Stomach smooth muscle (tissue), 2 donors: Measurements from ENCODE around the gene CTSC.

Experiments
- H3K27ac ChIP-seq: one replicate; pipeline ENCODE4 v1.7.0; 2013; ENCODE audit warnings: mild to moderate bottlenecking, low read length, inconsistent platforms
- H3K27me3 ChIP-seq, 2 donors: one replicate each; pipeline ENCODE4 v1.7.0; 2013; ENCODE audit warnings: low read length in 2 of 2; ENCODE audit not compliant: insufficient read depth in 2 of 2, control insufficient read depth in 1 of 2
- H3K36me3 ChIP-seq, 2 donors: one replicate each; pipeline ENCODE4 v1.7.0; 2013; ENCODE audit warnings: low read length in 2 of 2; ENCODE audit not compliant: control insufficient read depth in 2 of 2, insufficient read depth in 2 of 2
- H3K4me1 ChIP-seq: one replicate; pipeline ENCODE4 v1.7.0; 2013; ENCODE audit warnings: low read length; ENCODE audit not compliant: control insufficient read depth, insufficient read depth
- H3K4me3 ChIP-seq, 2 donors: one replicate each; pipeline ENCODE4 v1.7.0; 2013; ENCODE audit warnings: low read length in 2 of 2
- H3K9ac ChIP-seq, 2 donors: one replicate each; pipeline ENCODE4 v1.7.0; 2013; ENCODE audit warnings: low read length in 2 of 2, mild to moderate bottlenecking in 1 of 2
- H3K9me3 ChIP-seq, 2 donors: one replicate each; pipeline ENCODE4 v1.7.0; 2013; ENCODE audit warnings: low read length in 2 of 2; ENCODE audit not compliant: control insufficient read depth in 2 of 2
- donor health status: healthy.
- donor health status: Pancreatic carcinoma.

Gene CTSC

DNA sequence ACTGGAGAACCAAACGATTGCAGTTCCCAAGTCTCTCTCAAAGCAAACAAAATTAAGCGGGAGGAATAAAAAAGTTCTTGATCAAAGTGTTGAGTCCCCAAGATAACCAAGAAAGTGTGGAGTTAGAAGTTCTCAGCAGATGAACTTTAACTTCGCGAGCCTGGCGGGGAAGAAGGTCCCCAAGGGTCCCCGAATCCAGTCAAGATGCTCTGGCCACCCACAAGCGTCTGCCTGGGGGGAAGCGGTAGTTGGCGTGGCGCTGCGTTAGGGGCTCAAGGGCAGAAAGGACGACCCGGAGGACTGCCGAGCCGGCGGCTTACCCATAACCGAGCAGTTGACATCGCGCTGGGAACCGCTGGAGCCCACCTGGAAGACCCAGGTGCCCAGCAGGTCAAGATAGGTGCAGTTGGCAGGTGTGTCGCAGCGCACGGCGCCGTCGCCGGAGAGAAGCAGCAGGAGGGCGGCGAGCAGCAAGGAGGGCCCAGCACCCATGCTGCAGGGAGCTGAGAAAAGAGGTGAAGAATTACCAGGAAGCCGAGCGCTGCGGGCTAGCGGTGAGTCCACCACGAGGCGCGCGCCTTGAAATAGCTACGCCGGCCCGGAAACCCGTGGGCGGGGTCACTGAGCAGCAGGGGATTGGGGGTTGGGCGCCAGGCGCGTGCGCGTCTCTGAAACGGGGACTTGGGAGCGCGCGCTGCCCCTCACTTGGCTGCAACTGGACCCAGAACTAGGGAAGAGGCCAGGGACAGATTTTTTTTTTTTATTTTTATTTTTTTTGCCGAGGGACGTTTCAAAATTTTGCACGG is at the start of gene CTSC:
Gene CTSC (minus strand): TSS at position 556 of the 806 bp plus-strand sequence. CDS start 64 bp downstream, at position 492.
- Histone ChIP-seq H3K27ac (peak within 1 kb of the TSS; percentile 27), H3K9ac (peak within 1 kb of the TSS; percentile 46 to 84)

DNA sequence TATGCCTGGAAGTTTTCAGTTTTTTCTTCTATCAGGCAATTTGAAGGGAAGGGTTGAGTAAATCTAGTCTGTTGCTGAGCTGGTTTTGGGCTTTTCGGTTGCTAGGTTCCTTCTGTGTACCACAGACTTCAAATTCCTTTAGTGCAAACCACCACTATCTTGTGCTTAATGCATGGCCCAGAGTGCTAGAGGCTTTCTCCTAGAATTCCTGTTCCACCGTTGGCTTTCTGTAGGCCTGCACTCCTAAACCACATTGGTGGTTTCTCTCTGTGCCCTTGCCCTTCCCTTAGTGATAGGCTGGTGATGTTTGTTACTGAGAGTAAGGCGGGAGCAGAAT is 47.1 kb upstream of the CTSC start:
- no peaks in the 10 kb centered on the region for H3K9me3 ChIP-seq
- no peak overlapping the region for H3K9ac ChIP-seq
- no peaks in the 10 kb centered on the region for H3K4me1 ChIP-seq
- H3K27me3 ChIP-seq: no peaks in the 10 kb centered on the region
- H3K27ac ChIP-seq: no peak overlapping the region
- no peak overlapping the region for H3K4me3 ChIP-seq
- no peaks in the 10 kb centered on the region for H3K36me3 ChIP-seq

More for the DNA sequence above, at the start of gene CTSC:
- no peaks in the 10 kb centered on the region for H3K27me3 ChIP-seq
- H3K36me3 ChIP-seq: no peaks in the 10 kb centered on the region
- peak within 1 kb of the TSS; percentile 89 to 92 for H3K4me3 ChIP-seq
- H3K4me1 ChIP-seq: peaks cover 7% of the 10 kb centered on the region
- H3K9me3 ChIP-seq: no peaks in the 10 kb centered on the region

DNA sequence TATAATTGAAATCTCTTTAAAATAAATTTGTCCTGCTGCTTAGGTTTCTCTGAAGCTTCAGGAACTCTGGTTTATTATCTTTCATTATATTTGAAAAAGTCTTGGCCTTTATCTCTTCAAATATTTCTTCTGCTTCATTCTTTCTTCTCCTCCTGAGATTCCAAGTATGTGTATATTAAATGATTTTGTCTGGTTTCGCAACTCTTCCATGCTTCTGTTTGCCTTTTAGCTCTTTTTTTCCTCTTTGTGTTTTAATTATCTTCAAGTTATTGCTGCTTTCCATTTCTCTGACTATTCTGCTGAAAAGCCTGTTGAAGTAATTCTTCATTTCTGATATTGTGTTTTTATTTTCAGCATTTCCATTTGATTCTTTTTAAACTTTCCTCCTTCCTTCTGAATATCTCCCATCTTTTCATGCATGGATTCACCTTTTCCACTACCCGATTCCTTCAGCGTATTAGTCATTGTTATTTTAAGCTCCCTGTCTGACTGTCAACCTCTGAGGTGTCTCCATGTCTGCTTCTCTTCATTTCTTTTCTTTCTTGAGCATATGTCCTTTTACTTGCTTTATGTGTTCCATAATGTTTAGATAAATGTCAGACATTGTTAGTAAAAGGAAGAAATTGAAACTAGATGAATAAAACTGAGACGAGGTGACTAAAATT is 46.6 kb upstream of the CTSC start:
- H3K9me3 ChIP-seq: no peaks in the 10 kb centered on the region
- no peaks in the 10 kb centered on the region for H3K27me3 ChIP-seq
- H3K36me3 ChIP-seq: no peaks in the 10 kb centered on the region
- no peak overlapping the region for H3K9ac ChIP-seq
- H3K4me3 ChIP-seq: no peak overlapping the region
- H3K4me1 ChIP-seq: no peaks in the 10 kb centered on the region
- no peak overlapping the region for H3K27ac ChIP-seq

DNA sequence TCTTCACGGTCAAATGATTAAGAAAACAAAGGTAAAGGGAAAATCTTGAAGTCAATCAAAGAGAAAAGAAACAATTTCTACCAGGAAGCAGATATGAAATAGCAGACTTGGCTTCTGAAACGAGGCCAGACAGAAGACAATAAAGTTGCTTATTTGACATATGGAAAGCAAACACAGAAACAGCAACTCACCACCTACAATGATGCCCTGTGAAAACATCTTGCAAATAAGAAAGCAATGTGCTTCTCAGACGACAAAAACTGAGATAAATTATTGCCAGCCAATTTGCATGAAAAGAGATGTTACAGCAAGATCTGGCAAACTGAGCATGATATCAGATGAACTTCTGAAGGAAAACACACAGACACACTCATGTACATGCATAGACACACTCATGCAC is 45.9 kb upstream of the CTSC start:
- Histone ChIP-seq H3K9ac (no peak overlapping the region), H3K27ac (no peak overlapping the region), H3K9me3 (no peaks in the 10 kb centered on the region), H3K27me3 (no peaks in the 10 kb centered on the region), H3K4me1 (no peaks in the 10 kb centered on the region), H3K4me3 (no peak overlapping the region), H3K36me3 (no peaks in the 10 kb centered on the region)

DNA sequence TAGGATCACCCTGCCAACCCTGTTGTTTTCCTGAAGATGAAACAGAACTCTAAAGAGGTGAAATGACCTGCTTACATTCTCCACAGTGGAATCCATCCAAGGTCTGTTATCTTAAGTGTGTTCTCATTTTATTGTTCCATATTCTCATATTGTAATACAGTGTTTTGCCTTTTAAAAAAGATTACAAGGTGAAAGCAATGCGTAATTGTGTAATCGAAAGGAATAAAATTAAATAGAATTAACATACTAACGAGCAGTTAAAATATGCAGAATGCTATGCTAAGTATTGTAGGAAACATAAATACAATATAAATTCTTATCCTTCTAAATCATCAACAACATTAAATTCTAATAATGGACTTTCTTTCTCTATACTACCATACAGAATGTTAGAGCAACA is 41.6 kb upstream of the CTSC start:
- no peak overlapping the region for H3K4me3 ChIP-seq
- H3K9ac ChIP-seq: no peak overlapping the region
- H3K4me1 ChIP-seq: no peaks in the 10 kb centered on the region
- no peak overlapping the region for H3K27ac ChIP-seq
- no peaks in the 10 kb centered on the region for H3K27me3 ChIP-seq
- H3K9me3 ChIP-seq: no peaks in the 10 kb centered on the region
- H3K36me3 ChIP-seq: no peaks in the 10 kb centered on the region

DNA sequence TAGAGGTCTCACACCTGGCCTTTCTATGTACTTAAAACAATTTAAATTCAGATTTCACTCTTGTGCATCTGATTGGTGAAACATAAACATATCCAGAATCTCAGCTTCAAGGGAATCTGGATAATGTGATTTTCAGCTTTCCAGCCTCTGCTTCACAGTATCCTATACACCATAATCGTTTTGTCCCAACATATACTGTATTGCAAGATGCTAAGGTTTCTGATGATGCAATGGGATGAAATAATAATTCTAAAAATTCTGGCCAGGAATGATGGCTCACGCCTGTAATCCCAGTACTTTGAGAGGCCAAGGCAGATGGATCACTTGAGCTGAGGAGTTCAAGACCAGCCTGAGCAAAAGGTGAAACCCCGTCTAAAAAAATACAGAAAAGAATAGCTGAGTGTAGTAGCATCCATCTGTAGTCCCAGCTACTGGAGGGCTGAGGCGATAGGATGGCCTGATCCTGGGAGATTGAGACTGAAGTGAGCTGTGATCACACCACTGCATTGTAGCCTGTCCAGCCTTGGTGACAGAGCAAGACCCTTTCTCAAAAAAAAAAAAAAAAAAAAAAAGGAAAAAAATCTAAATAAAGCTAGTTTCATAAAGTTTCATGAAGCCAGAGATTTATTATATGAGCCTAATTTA is 41.0 kb upstream of the CTSC start:
- Histone ChIP-seq H3K9me3 (no peaks in the 10 kb centered on the region), H3K9ac (no peak overlapping the region), H3K4me1 (no peaks in the 10 kb centered on the region), H3K27ac (no peak overlapping the region), H3K4me3 (no peak overlapping the region), H3K27me3 (no peaks in the 10 kb centered on the region), H3K36me3 (no peaks in the 10 kb centered on the region)

DNA sequence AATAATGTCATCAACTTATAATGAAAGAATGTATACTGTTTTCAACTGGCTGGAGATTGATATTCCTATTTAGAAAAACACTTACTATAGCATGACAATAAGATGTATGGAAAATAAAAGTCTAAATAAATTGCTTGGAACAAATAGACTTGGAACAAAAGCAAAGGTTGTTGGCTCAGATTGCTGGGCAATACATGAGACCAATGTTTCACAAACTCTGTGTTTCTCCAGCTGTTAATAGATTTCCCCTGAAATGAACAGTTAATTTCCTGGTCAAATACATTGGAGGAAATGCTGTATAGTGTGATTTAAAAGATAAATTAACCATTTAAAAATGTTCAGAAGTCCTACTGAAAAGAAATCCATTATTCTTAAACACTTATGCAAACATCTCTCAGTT is 40.1 kb upstream of the CTSC start:
- no peaks in the 10 kb centered on the region for H3K4me1 ChIP-seq
- no peak overlapping the region for H3K27ac ChIP-seq
- H3K27me3 ChIP-seq: no peaks in the 10 kb centered on the region
- H3K4me3 ChIP-seq: no peak overlapping the region
- H3K9ac ChIP-seq: no peak overlapping the region
- H3K36me3 ChIP-seq: no peaks in the 10 kb centered on the region
- H3K9me3 ChIP-seq: no peaks in the 10 kb centered on the region

DNA sequence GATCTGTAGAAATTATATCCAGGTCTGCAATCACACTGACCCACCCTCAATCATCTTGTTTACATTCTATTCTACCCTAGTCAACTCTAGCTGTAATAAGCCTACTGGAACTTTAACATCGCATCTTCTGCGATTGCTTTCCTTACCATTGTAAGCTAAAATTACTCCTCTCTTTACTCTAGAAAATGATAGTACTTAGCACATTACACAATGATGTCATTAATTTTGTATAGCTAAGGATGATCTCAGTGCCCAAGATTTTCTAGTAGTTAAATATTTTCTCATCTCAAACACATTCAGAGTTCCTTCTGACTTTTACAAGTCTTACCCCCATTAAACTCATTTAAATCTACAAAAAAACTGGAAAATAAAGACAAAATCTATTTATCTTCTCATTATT is 39.6 kb upstream of the CTSC start:
- H3K27me3 ChIP-seq: no peaks in the 10 kb centered on the region
- no peaks in the 10 kb centered on the region for H3K9me3 ChIP-seq
- H3K27ac ChIP-seq: no peak overlapping the region
- H3K4me3 ChIP-seq: no peak overlapping the region
- no peak overlapping the region for H3K9ac ChIP-seq
- no peaks in the 10 kb centered on the region for H3K4me1 ChIP-seq
- no peaks in the 10 kb centered on the region for H3K36me3 ChIP-seq

DNA sequence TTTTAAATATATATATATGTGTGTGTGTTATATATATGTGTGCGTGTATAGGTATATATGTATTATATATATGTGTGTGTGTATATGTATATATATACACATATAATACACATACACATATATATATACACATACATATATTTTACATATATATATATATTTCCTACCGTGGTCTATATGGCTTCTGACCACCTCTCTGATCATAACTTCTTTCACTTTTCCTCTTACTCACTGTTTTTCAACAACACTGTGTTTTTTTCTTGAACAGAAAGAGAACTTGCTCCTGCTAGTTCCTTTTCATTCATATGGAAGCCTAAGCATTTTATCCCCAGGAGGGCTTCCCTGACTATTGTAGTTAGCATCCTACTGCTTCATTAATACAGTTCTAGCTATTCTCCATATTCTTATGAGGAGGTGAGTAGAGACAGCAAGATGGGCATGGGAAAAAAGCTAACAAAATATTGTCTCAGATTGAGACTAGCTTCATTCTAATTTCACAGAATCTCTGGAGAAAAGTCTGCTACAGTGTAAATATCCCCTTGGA is 38.5 kb upstream of the CTSC start:
- Histone ChIP-seq H3K4me3 (no peak overlapping the region), H3K9me3 (no peaks in the 10 kb centered on the region), H3K36me3 (no peaks in the 10 kb centered on the region), H3K9ac (no peak overlapping the region), H3K4me1 (no peaks in the 10 kb centered on the region), H3K27ac (no peak overlapping the region), H3K27me3 (no peaks in the 10 kb centered on the region)

DNA sequence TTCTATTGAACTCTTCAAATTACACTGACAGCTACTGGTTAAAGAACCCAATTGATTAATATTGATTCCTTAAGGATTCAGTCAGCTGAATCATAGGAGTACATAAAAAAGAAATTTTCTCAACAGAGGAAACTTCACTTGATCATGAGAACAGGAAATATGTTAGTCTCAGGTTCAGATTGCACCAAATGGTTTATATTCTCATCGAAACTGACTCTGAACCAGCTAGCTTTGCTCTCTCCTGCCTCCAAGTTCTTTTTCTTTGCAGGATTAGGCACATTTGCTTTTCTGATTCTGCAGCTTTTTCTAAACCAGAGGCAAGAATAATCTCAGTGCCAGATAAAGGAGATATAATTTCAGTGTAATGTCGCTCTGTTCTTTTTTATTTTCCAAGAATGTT is 33.2 kb upstream of the CTSC start:
- no peaks in the 10 kb centered on the region for H3K9me3 ChIP-seq
- H3K27ac ChIP-seq: no peak overlapping the region
- H3K4me1 ChIP-seq: no peaks in the 10 kb centered on the region
- no peak overlapping the region for H3K4me3 ChIP-seq
- no peaks in the 10 kb centered on the region for H3K27me3 ChIP-seq
- H3K36me3 ChIP-seq: no peaks in the 10 kb centered on the region
- H3K9ac ChIP-seq: no peak overlapping the region
